ENCODE results near the gene NELL2. TPM values are rescaled to one million over a fixed set of nuclear protein-coding genes. Genes with fewer than 3 reads are reported as not detected.

Gene NELL2
- total RNA-seq, 1 donor from 2014 or later: 1.0 TPM

GRCh38 chr12:44649693-44650092 lies 226.4 kb downstream of the NELL2 start:
- no peak overlapping the region for H3K4me2 ChIP-seq (ENCODE audit: low read length)
- no peaks in the 10 kb centered on the region for H3K27me3 ChIP-seq (ENCODE audit: insufficient read depth, low read length)
- no peaks in the 10 kb centered on the region for H3K79me2 ChIP-seq (ENCODE audit: insufficient read depth, low read length)
- no peak overlapping the region for H3K9ac ChIP-seq (ENCODE audit: low read length)
- Mint-ChIP-seq H3K9me3 (ENCODE audit: unreplicated experiment) (peaks cover 2% of the 10 kb centered on the region), H3K27me3 (ENCODE audit: low read depth, unreplicated experiment) (peaks cover 3% of the 10 kb centered on the region), H3K4me1 (ENCODE audit: low read depth, unreplicated experiment) (peaks cover 10% of the 10 kb centered on the region), H3K4me3 (ENCODE audit: unreplicated experiment) (no peak overlapping the region), H3K27ac (ENCODE audit: unreplicated experiment) (no peak overlapping the region), H3K36me3 (ENCODE audit: low read depth, unreplicated experiment) (no peaks in the 10 kb centered on the region)
- TF ChIP-seq EZH2 (IDR thresholded peaks at IDR 0.05; ENCODE audit: insufficient read depth, low read length): no peak
- no peak for TF ChIP-seq CTCF (IDR thresholded peaks at IDR 0.05; ENCODE audit: insufficient read depth, low read depth, low read length)
- H4K20me1 ChIP-seq (ENCODE audit: insufficient read depth, low read length): no peaks in the 10 kb centered on the region
- no peak overlapping the region for H3K27ac ChIP-seq (ENCODE audit: low read depth, low read length)
- no peak overlapping the region for H3K4me3 ChIP-seq (ENCODE audit: insufficient read depth, low read depth, low read length)
- no peaks in the 10 kb centered on the region for H3K4me1 ChIP-seq (ENCODE audit: insufficient read depth, low read length)
- DNase-seq (ENCODE audit: low read depth) (no peak), FAIRE-seq (no peak)
- H3K9me3 ChIP-seq (ENCODE audit: insufficient read depth, low read depth, low read length): no peaks in the 10 kb centered on the region
- H3K36me3 ChIP-seq (ENCODE audit: insufficient read depth, low read length): no peaks in the 10 kb centered on the region
- no peak overlapping the region for H2AFZ ChIP-seq (ENCODE audit: low read depth, low read length)

DNA sequence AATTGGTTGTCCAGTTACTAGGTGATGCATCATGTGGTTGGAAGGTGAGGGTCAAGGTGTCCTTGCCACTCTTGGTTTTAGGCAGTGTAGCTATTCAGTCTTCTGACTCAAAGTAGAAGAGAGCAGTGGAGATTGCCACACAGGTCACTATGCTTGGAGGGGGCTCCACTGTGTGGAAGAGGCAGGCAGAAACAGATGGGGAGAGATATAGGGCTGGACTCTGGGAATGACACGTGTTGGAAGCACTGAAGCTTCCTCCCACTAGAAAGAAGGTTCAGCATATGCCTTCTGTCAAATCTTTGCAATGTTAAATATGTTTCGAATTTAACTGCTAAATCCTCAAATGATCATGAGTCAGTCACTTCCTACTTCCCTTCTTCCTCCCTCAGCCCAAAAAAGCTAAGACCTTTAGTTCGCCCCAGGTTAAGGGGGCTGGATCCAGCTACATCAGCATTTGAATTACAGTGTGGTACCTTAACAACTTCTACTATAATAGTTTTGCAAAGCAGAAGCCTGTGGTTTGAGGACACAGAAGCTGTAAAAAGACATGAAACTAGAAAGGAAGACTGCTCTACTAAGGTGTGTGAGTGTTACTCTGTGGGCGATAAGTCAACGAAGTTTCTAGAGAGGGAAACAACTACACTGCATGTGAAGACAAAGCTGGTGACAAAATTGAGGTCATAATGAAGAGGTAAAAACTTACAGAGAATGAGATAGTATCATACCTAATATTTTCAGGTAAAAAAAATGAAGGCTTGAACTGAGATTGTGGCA lies 228.0 kb downstream of the NELL2 start:
- no peaks in the 10 kb centered on the region for H3K4me1 ChIP-seq (ENCODE audit: insufficient read depth, low read length)
- no peaks in the 10 kb centered on the region for H3K79me2 ChIP-seq (ENCODE audit: insufficient read depth, low read length)
- Mint-ChIP-seq H3K27me3 (ENCODE audit: low read depth, unreplicated experiment) (peaks cover 3% of the 10 kb centered on the region), H3K9me3 (ENCODE audit: unreplicated experiment) (peaks cover 2% of the 10 kb centered on the region), H3K27ac (ENCODE audit: unreplicated experiment) (no peak overlapping the region), H3K36me3 (ENCODE audit: low read depth, unreplicated experiment) (no peaks in the 10 kb centered on the region), H3K4me3 (ENCODE audit: unreplicated experiment) (no peak overlapping the region), H3K4me1 (ENCODE audit: low read depth, unreplicated experiment) (no peaks in the 10 kb centered on the region)
- DNase-seq (ENCODE audit: low read depth): no peak
- no peak overlapping the region for H2AFZ ChIP-seq (ENCODE audit: low read depth, low read length)
- no peaks in the 10 kb centered on the region for H4K20me1 ChIP-seq (ENCODE audit: insufficient read depth, low read length)
- no peak for FAIRE-seq
- no peaks in the 10 kb centered on the region for H3K27me3 ChIP-seq (ENCODE audit: insufficient read depth, low read length)
- no peak overlapping the region for H3K9ac ChIP-seq (ENCODE audit: low read length)
- H3K4me3 ChIP-seq (ENCODE audit: insufficient read depth, low read depth, low read length): no peak overlapping the region
- no peak overlapping the region for H3K27ac ChIP-seq (ENCODE audit: low read depth, low read length)
- H3K9me3 ChIP-seq (ENCODE audit: insufficient read depth, low read depth, low read length): no peaks in the 10 kb centered on the region
- no peak for TF ChIP-seq CTCF (IDR thresholded peaks at IDR 0.05; ENCODE audit: insufficient read depth, low read depth, low read length)
- TF ChIP-seq EZH2 (IDR thresholded peaks at IDR 0.05; ENCODE audit: insufficient read depth, low read length): no peak
- H3K4me2 ChIP-seq (ENCODE audit: low read length): no peak overlapping the region
- no peaks in the 10 kb centered on the region for H3K36me3 ChIP-seq (ENCODE audit: insufficient read depth, low read length)

All from astrocyte (in vitro differentiated cells and primary cell).